ENCODE results near the gene RGS11. TPM values are rescaled to one million over a fixed set of nuclear protein-coding genes. Genes with fewer than 3 reads are reported as not detected.

Gene RGS11
- total RNA-seq, 1 experiment from 2014 or later, result 2.9 TPM

- Histone ChIP-seq H3K4ac (ENCODE audit: low read depth, low read length) (no peak overlapping the region), H4K5ac (ENCODE audit: insufficient read length, low read depth, low read length) (no peak overlapping the region), H2AK5ac (ENCODE audit: insufficient read length, low read length) (no peak overlapping the region), H3K4me2 (ENCODE audit: insufficient read depth, insufficient read length, low read length) (no peak overlapping the region), H2BK15ac (ENCODE audit: low read depth, low read length) (no peak overlapping the region), H3K9me3 (ENCODE audit: control insufficient read depth, low read depth, low read length) (no peaks in the 10 kb centered on the region), H3K4me1 (ENCODE audit: insufficient read depth, low read length) (no peaks in the 10 kb centered on the region), H3K14ac (ENCODE audit: insufficient read depth, low read length) (no peak overlapping the region), H3K27ac (ENCODE audit: insufficient read length, low read depth, low read length) (no peak overlapping the region), H2AFZ (ENCODE audit: low read length) (no peak overlapping the region), H2BK20ac (ENCODE audit: low read depth, low read length, poor library complexity, severe bottlenecking) (no peak overlapping the region), H2BK12ac (ENCODE audit: insufficient read length, low read depth, low read length) (no peak overlapping the region), H3K23ac (ENCODE audit: insufficient read length, low read depth, low read length) (no peak overlapping the region), H4K20me1 (ENCODE audit: control insufficient read depth, insufficient read depth, insufficient read length) (no peaks in the 10 kb centered on the region), H4K8ac (replicated peaks; ENCODE audit: insufficient read length, low read depth, low read length) (no peak overlapping the region), H3K56ac (ENCODE audit: insufficient read length, low read depth, low read length) (no peak overlapping the region), H2BK5ac (ENCODE audit: insufficient read length, low read length) (no peak overlapping the region), H3K27me3 (ENCODE audit: insufficient read depth, low read length) (peaks cover 3% of the 10 kb centered on the region; the same call in 1 of the 2 replicates), H3T11ph (ENCODE audit: low read length) (no peak overlapping the region), H3K79me1 (ENCODE audit: insufficient read depth, low read depth, low read length, poor library complexity, severe bottlenecking) (no peaks in the 10 kb centered on the region), H2BK120ac (ENCODE audit: low read depth, low read length, poor library complexity, severe bottlenecking) (no peak overlapping the region), H3K9ac (ENCODE audit: extremely low read depth, insufficient read length, low read length) (no peak overlapping the region), H3K23me2 (ENCODE audit: insufficient read length, low read depth, low read length, poor library complexity, severe bottlenecking) (peaks cover 5% of the 10 kb centered on the region), H4K91ac (ENCODE audit: insufficient read length, low read depth, low read length) (no peak overlapping the region), H3K18ac (ENCODE audit: insufficient read length, low read depth, low read length) (no peak overlapping the region), H3K79me2 (ENCODE audit: insufficient read depth, low read length) (no peaks in the 10 kb centered on the region)
- Mint-ChIP-seq H3K27me3 (ENCODE audit: low read depth) (peaks cover 37% of the 10 kb centered on the region), H3K27ac (no peak overlapping the region), H3K4me1 (peaks cover 0 to 2% of the 10 kb centered on the region in 2 experiments; a peak in 1 of 4 replicates), H3K9me3 (no peaks in the 10 kb centered on the region; a peak in 1 of 5 replicates), H3K36me3 (ENCODE audit: insufficient read depth in 1 of 3, low read depth in 3 of 3) (no peaks in the 10 kb centered on the region), H3K4me3 (no peak overlapping the region; a peak in 1 of 5 replicates)
- no CpG with 5 or more reads among the region's 30 CpGs for WGBS (ENCODE audit: extremely low coverage, insufficient read length, low lambda C conversion rate)
- DNase-seq, result no peak
- no peak for TF ChIP-seq CTCF (conservative IDR thresholded peaks at IDR 0.05)
These were observed 2.0 kb downstream of the RGS11 start for GRCh38 chr16:273547-274421.
